Measurements from ENCODE around the gene TMEM179B. TPM values are rescaled to one million over a fixed set of nuclear protein-coding genes. Genes with fewer than 3 reads are reported as not detected.
A peak's percentile ranks its signal among the peaks of the same experiment; 100 is the strongest.

The TMEM179B gene
- total and polyA plus RNA-seq, 2 of the 13 experiments (the other 11 are each of a cell fraction or from before 2014, with no cell fraction given), result 24.8 to 25.7 TPM

DNA sequence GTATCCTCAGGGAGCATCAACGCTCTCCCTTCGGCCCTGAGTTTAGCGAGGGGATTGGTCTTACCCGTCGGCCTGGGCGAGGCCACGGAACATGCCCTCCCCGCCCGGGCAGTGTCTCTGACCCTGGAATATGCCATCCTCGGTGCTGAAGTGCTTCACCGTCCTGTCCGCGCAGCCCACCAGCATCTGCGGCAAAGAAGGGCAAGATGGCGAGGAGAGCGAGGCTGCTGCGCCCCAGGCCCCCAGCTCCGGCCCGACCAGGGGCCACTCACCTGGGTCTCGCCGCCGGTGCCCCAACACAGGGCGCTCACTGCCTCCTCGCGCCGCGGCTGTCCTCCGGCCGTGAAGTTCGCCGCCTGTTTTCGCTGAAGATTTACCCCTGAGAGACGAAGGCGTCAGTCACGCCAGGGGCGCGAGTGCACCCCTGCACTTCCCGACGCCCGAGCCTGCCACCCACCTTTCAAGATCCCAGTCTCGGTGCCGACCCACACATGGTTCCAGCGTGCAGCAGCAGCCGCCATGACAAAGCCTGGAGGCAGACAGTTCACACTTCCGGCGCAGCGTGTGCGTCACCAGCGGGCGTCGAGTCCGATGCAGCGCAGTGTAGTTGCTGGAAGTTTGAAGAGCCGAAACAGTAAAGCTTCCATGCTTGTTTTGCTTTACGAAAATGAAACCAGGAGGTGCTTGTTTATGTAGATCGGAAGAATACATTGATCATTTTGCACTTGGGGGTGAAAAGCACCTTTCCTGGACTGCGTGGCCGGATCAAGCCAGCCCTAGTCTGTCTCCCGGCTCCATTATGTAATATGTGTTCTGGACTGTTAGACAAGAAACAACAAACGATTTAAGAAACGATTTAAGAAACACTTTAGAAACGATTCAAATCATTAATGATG, 52.1 kb downstream of the TMEM179B start, which contains the start of gene WDR74 (continued):
- TF ChIP-seq ZNF768 (CRISPR knock-in tag; IDR thresholded peaks at IDR 0.05) (peak; percentile 76), NFKBIZ (CRISPR knock-in tag; IDR thresholded peaks at IDR 0.05) (peak; percentile 55; the same call in 1 of the 2 replicates), ZFP62 (CRISPR knock-in tag; IDR thresholded peaks at IDR 0.05) (no peak), ZMYM2 (CRISPR knock-in tag; IDR thresholded peaks at IDR 0.05) (no peak), DR1 (CRISPR knock-in tag; IDR thresholded peaks at IDR 0.05) (no peak), ZNF766 (CRISPR knock-in tag; IDR thresholded peaks at IDR 0.05; ENCODE audit: borderline replicate concordance) (peak; percentile 49; the same call in 1 of the 2 replicates), ZFP36L2 (CRISPR knock-in tag; IDR thresholded peaks at IDR 0.05) (no peak), ZNF569 (CRISPR knock-in tag; IDR thresholded peaks at IDR 0.05; ENCODE audit: borderline replicate concordance) (no peak), FOXA3 (CRISPR knock-in tag; IDR thresholded peaks at IDR 0.05) (peak; percentile 72), POLR2G (IDR thresholded peaks at IDR 0.05; ENCODE audit: low read depth, low read length) (peak; percentile 93), PHF20 (CRISPR knock-in tag; IDR thresholded peaks at IDR 0.05) (peak; percentile 96), ZNF777 (CRISPR knock-in tag; IDR thresholded peaks at IDR 0.05) (peak; percentile 28; the same call in 1 of the 2 replicates), ZNF782 (CRISPR knock-in tag; IDR thresholded peaks at IDR 0.05; ENCODE audit: borderline replicate concordance) (peak; percentile 79; the same call in 1 of the 2 replicates)
- TF ChIP-seq, protein P1, sequence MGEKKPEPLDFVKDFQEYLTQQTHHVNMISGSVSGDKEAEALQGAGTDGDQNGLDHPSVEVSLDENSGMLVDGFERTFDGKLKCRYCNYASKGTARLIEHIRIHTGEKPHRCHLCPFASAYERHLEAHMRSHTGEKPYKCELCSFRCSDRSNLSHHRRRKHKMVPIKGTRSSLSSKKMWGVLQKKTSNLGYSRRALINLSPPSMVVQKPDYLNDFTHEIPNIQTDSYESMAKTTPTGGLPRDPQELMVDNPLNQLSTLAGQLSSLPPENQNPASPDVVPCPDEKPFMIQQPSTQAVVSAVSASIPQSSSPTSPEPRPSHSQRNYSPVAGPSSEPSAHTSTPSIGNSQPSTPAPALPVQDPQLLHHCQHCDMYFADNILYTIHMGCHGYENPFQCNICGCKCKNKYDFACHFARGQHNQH (CRISPR knock-in tag; IDR thresholded peaks at IDR 0.05), result peak; percentile 73
- TF ChIP-seq, protein P2, sequence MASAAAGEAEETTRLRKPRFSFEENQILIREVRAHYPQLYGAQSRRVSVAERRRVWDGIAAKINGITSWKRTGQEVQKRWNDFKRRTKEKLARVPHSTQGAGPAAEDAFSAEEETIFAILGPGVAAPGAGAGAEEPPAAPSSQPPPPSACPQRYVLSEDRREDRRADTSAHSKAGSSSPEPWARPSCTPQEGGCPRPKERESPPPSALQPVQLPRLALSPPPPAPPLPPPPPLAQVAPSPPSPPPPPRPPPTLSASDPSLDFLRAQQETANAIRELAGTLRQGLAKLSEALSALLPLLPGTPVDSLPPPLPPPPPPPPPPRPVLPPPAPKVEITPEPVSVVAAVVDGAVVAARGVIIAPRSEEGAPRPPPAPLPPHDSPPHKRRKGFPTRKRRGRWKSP (CRISPR knock-in tag; IDR thresholded peaks at IDR 0.05), result no peak
- TF ChIP-seq, protein P3, sequence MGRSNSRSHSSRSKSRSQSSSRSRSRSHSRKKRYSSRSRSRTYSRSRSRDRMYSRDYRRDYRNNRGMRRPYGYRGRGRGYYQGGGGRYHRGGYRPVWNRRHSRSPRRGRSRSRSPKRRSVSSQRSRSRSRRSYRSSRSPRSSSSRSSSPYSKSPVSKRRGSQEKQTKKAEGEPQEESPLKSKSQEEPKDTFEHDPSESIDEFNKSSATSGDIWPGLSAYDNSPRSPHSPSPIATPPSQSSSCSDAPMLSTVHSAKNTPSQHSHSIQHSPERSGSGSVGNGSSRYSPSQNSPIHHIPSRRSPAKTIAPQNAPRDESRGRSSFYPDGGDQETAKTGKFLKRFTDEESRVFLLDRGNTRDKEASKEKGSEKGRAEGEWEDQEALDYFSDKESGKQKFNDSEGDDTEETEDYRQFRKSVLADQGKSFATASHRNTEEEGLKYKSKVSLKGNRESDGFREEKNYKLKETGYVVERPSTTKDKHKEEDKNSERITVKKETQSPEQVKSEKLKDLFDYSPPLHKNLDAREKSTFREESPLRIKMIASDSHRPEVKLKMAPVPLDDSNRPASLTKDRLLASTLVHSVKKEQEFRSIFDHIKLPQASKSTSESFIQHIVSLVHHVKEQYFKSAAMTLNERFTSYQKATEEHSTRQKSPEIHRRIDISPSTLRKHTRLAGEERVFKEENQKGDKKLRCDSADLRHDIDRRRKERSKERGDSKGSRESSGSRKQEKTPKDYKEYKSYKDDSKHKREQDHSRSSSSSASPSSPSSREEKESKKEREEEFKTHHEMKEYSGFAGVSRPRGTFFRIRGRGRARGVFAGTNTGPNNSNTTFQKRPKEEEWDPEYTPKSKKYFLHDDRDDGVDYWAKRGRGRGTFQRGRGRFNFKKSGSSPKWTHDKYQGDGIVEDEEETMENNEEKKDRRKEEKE (IDR thresholded peaks at IDR 0.05), result no peak
- TF ChIP-seq, protein P4, sequence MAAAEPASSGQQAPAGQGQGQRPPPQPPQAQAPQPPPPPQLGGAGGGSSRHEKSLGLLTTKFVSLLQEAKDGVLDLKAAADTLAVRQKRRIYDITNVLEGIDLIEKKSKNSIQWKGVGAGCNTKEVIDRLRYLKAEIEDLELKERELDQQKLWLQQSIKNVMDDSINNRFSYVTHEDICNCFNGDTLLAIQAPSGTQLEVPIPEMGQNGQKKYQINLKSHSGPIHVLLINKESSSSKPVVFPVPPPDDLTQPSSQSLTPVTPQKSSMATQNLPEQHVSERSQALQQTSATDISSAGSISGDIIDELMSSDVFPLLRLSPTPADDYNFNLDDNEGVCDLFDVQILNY (CRISPR knock-in tag; conservative IDR thresholded peaks at IDR 0.05), result peak; percentile 49; the same call in 1 of the 2 replicates
- TF ChIP-seq, protein P5, sequence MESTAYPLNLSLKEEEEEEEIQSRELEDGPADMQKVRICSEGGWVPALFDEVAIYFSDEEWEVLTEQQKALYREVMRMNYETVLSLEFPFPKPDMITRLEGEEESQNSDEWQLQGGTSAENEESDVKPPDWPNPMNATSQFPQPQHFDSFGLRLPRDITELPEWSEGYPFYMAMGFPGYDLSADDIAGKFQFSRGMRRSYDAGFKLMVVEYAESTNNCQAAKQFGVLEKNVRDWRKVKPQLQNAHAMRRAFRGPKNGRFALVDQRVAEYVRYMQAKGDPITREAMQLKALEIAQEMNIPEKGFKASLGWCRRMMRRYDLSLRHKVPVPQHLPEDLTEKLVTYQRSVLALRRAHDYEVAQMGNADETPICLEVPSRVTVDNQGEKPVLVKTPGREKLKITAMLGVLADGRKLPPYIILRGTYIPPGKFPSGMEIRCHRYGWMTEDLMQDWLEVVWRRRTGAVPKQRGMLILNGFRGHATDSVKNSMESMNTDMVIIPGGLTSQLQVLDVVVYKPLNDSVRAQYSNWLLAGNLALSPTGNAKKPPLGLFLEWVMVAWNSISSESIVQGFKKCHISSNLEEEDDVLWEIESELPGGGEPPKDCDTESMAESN (CRISPR knock-in tag; conservative IDR thresholded peaks at IDR 0.05), result peak; percentile 91
- TF ChIP-seq, protein P6, sequence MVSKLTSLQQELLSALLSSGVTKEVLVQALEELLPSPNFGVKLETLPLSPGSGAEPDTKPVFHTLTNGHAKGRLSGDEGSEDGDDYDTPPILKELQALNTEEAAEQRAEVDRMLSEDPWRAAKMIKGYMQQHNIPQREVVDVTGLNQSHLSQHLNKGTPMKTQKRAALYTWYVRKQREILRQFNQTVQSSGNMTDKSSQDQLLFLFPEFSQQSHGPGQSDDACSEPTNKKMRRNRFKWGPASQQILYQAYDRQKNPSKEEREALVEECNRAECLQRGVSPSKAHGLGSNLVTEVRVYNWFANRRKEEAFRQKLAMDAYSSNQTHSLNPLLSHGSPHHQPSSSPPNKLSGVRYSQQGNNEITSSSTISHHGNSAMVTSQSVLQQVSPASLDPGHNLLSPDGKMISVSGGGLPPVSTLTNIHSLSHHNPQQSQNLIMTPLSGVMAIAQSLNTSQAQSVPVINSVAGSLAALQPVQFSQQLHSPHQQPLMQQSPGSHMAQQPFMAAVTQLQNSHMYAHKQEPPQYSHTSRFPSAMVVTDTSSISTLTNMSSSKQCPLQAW (CRISPR knock-in tag; IDR thresholded peaks at IDR 0.05), result peak; percentile 76
